Spleen (tissue), 11 donors: ENCODE data around the gene PPP2R3A. TPM values are rescaled to one million over a fixed set of nuclear protein-coding genes. Genes with fewer than 3 reads are reported as not detected.
"Not testable (repeated sequence)": the region's sequence is repeated elsewhere in the genome, so short reads cannot be mapped to it uniquely, and the experiment has no call there.

ENCODE experiments used
- DNase-seq: peaks from one replicate; pipeline ENCODE4 v3.0.0-alpha.2; 2020
- H3K27ac ChIP-seq, 8 donors: fragments of 200-600 bp; sonication (generic) in 7 of 8; 1 replicate in 4 of 8; 2 replicates in 4 of 8; pipeline versions ENCODE4 v1.5.0 to v1.8.0; 2016 to 2021; ENCODE audit warnings: inconsistent platforms in 4 of 8, mild to moderate bottlenecking in 4 of 8, moderate library complexity in 1 of 8
- H3K27me3 ChIP-seq, 7 donors: fragments of 200-600 bp; sonication (generic) in 6 of 7; replicated peaks in 1 of 7; 1 replicate in 4 of 7; 2 replicates in 3 of 7; pipeline versions ENCODE4 v1.5.0 to v1.8.0; 2016 to 2021; ENCODE audit warnings: inconsistent platforms in 3 of 7, mild to moderate bottlenecking in 1 of 7
- H3K36me3 ChIP-seq, 6 donors: fragments of 200-600 bp; sonication (generic) in 5 of 6; 1 replicate in 4 of 6; 2 replicates in 2 of 6; pipeline versions ENCODE4 v1.5.0 to v1.8.0; 2016 to 2021; ENCODE audit warnings: inconsistent platforms in 2 of 6
- H3K4me1 ChIP-seq, 6 donors: fragments of 200-600 bp; sonication (generic) in 5 of 6; 1 replicate in 3 of 6; 2 replicates in 3 of 6; pipeline versions ENCODE4 v1.5.0 to v1.8.0; 2016 to 2021; ENCODE audit warnings: inconsistent platforms in 3 of 6
- H3K4me3 ChIP-seq, 8 donors: fragments of 200-600 bp; sonication (generic) in 7 of 8; 1 replicate in 4 of 8; 2 replicates in 4 of 8; pipeline versions ENCODE4 v1.5.0 to v1.8.0; 2016 to 2021; ENCODE audit warnings: inconsistent platforms in 4 of 8, mild to moderate bottlenecking in 4 of 8, moderate library complexity in 2 of 8
- H3K9me3 ChIP-seq, 8 donors: fragments of 200-600 bp; sonication (generic) in 7 of 8; 1 replicate in 4 of 8; 2 replicates in 4 of 8; pipeline versions ENCODE4 v1.5.0 to v1.8.0; 2016 to 2021; ENCODE audit warnings: inconsistent platforms in 4 of 8
- CTCF ChIP-seq, 11 experiments: fragments of 200-600 bp in 7 of 11; fragments of 450-650 bp in 4 of 11; sonication (generic) in 4 of 11; IDR thresholded peaks in 8 of 11; conservative IDR thresholded peaks in 3 of 11; 1 replicate in 7 of 11; 2 replicates in 4 of 11; pipeline versions ENCODE4 v1.4.0 to v1.8.0; 2016 to 2021; ENCODE audit warnings: antibody characterized with exemption in 11 of 11, inconsistent platforms in 4 of 11, mild to moderate bottlenecking in 1 of 11
- POLR2A ChIP-seq, 3 donors: fragments of 450-650 bp; IDR thresholded peaks; one replicate each; pipeline ENCODE4 v1.5.1; 2017; ENCODE audit warnings: antibody characterized with exemption in 3 of 3, mild to moderate bottlenecking in 1 of 3
- POLR2AphosphoS5 ChIP-seq, 3 donors: sonication (generic); formaldehyde crosslinking; IDR thresholded peaks; one replicate each; pipeline ENCODE4 v1.5.1; 2017; ENCODE audit warnings: antibody characterized with exemption in 3 of 3
- WGBS, 5 donors: extraction: QIAGEN DNeasy Blood & Tissue Kit in 3 of 5; methylation state at CpG; one replicate each; pipeline versions ENCODE4 v1.1.5 to v1.1.7; 2013 to 2018; 5-methylcytosine and 5-hydroxymethylcytosine counted together
- intact Hi-C: fragments of 100-400 bp; cut with DNase I; formaldehyde crosslinking; loops from one replicate; pipeline ENCODE4 v1.15.0; 2023; ENCODE audit warnings: low total_unique reads
- polyA plus RNA-seq, 3 donors: library from polyadenylated mRNA; stranded (reverse); fragments of 200-250 nt; gene quantifications; one replicate each; pipeline ENCODE4 v1.2.1, GENCODE V29; 2013
- total RNA-seq, 7 donors: library from RNA; depleted of rRNA in 3 of 7; stranded (reverse); fragments of >200 nt in 3 of 7; fragmentation: NEBNext Ultra II Directional in 4 of 7; extraction: Animal tissue kit (Norgen Biotek cat#: 25700) in 4 of 7; gene quantifications; one replicate each; pipeline versions ENCODE4 v1.1.0 to v1.2.1, GENCODE V29; 2016 to 2021
- donor health status: healthy with polysubstance abuse.
- donor health status: DM: no; HTN: no; CAD: no; lungs with moderate emphysema.
- donor health status: DM: no; HTN: no; CAD: no.
- donor health status: Bipolar disorder and iron deficiency.
- donor health status: healthy.
- donor health status: DM: no; HTN: no; CAD: no.
- donor health status: DM: yes; HTN: yes; CAD: no.

The PPP2R3A gene
- total and polyA plus RNA-seq, 10 donors, result 0.24 to 5.9 (median 3.1) TPM

- Histone ChIP-seq H3K27me3 (no peaks in the 10 kb centered on the region), H3K4me3 (no peak overlapping the region), H3K9me3 (peaks cover 0 to 1% (median 0%) of the 10 kb centered on the region in 8 donors), H3K36me3 (no peaks in the 10 kb centered on the region), H3K27ac (no peak overlapping the region), H3K4me1 (peaks cover 0 to 12% (median 1%) of the 10 kb centered on the region in 6 donors)
- WGBS, 5 donors, result 73 to 81% (median 78%) methylated on average over 6 of the region's 6 CpGs
- no peak for DNase-seq
- intact Hi-C loops, result loop anchor here (5.0 to 10.0 kb wide), 4 partner anchors 169 to 934 kb away; partner anchors contain the start of gene STAG1
- TF ChIP-seq CTCF (IDR thresholded peaks at IDR 0.05 in 8 of 11, conservative IDR thresholded peaks at IDR 0.05 in 3 of 11), result peak in 9 of 11 experiments; percentile 28 to 60 (median 45)
- no peak for TF ChIP-seq POLR2A (IDR thresholded peaks at IDR 0.05)
- TF ChIP-seq POLR2AphosphoS5 (IDR thresholded peaks at IDR 0.05), result no peak
These were observed 113.2 kb downstream of the PPP2R3A start for GRCh38 chr3:136078421-136079364.

- DNase-seq, H3K27ac ChIP-seq, H3K36me3 ChIP-seq, H3K4me1 ChIP-seq, H3K4me3 ChIP-seq, H3K27me3 ChIP-seq, intact Hi-C loops: not testable (repeated sequence)
- 93 to 97% (median 95%) methylated on average over 4 of the region's 4 CpGs for WGBS, 5 donors
- peaks cover 0 to 15% (median 9%) of the 10 kb centered on the region in 8 donors for H3K9me3 ChIP-seq
These were observed 118.3 kb downstream of the PPP2R3A start for GRCh38 chr3:136083641-136084382.

- H3K27ac ChIP-seq, H3K27me3 ChIP-seq, H3K4me1 ChIP-seq, H3K4me3 ChIP-seq, H3K36me3 ChIP-seq, DNase-seq, intact Hi-C loops: not testable (repeated sequence)
- H3K9me3 ChIP-seq, result peaks cover 0 to 15% (median 9%) of the 10 kb centered on the region in 8 donors
- 95 to 100% (median 98%) methylated on average over 3 of the region's 3 CpGs for WGBS, 5 donors
These were observed 119.5 kb downstream of the PPP2R3A start for GRCh38 chr3:136085067-136085466.

GRCh38 chr3:136093771-136094170, 128.2 kb downstream of the PPP2R3A start:
- intact Hi-C loops, result no loop called here
- DNase-seq, result no peak
- peaks cover 0 to 7% (median 0%) of the 10 kb centered on the region in 6 donors for H3K36me3 ChIP-seq
- no peaks in the 10 kb centered on the region for H3K9me3 ChIP-seq
- no peaks in the 10 kb centered on the region for H3K4me1 ChIP-seq
- no peak for TF ChIP-seq POLR2AphosphoS5 (IDR thresholded peaks at IDR 0.05)
- no peak for TF ChIP-seq CTCF (IDR thresholded peaks at IDR 0.05 in 8 of 11, conservative IDR thresholded peaks at IDR 0.05 in 3 of 11)
- no peak for TF ChIP-seq POLR2A (IDR thresholded peaks at IDR 0.05)
- WGBS, 5 donors, result 89 to 96% (median 92%) methylated on average over 4 of the region's 4 CpGs
- no peak overlapping the region for H3K27ac ChIP-seq
- no peaks in the 10 kb centered on the region for H3K27me3 ChIP-seq
- no peak overlapping the region for H3K4me3 ChIP-seq

- Histone ChIP-seq H3K36me3 (no peaks in the 10 kb centered on the region), H3K9me3 (no peaks in the 10 kb centered on the region), H3K4me1 (peaks cover 0 to 7% (median 0%) of the 10 kb centered on the region in 6 donors), H3K27ac (no peak overlapping the region), H3K27me3 (no peaks in the 10 kb centered on the region), H3K4me3 (no peak overlapping the region)
- intact Hi-C loops, result no loop called here
- 50 to 71% (median 53%) methylated on average over 4 of the region's 4 CpGs for WGBS, 5 donors
- no peak for TF ChIP-seq POLR2A (IDR thresholded peaks at IDR 0.05)
- no peak for TF ChIP-seq POLR2AphosphoS5 (IDR thresholded peaks at IDR 0.05)
- TF ChIP-seq CTCF (IDR thresholded peaks at IDR 0.05 in 8 of 11, conservative IDR thresholded peaks at IDR 0.05 in 3 of 11), result no peak
- DNase-seq, result no peak
These were observed 139.5 kb downstream of the PPP2R3A start for GRCh38 chr3:136105044-136105443.
